ENCODE data around the gene TFDP2.

- no peak for TF ChIP-seq CTCF (IDR thresholded peaks at IDR 0.05)
- no peak for TF ChIP-seq EZH2 (IDR thresholded peaks at IDR 0.05)
- no peak for TF ChIP-seq EZH2phosphoT487 (IDR thresholded peaks at IDR 0.05)
These were observed 245.1 kb downstream of the TFDP2 start for GRCh38 chr3:141904203-141904602.
